ENCODE results near the gene SAT1. TPM values are rescaled to one million over a fixed set of nuclear protein-coding genes. Genes with fewer than 3 reads are reported as not detected.

The SAT1 gene
- total RNA-seq, 1 donor, result 71.7 TPM

DNA sequence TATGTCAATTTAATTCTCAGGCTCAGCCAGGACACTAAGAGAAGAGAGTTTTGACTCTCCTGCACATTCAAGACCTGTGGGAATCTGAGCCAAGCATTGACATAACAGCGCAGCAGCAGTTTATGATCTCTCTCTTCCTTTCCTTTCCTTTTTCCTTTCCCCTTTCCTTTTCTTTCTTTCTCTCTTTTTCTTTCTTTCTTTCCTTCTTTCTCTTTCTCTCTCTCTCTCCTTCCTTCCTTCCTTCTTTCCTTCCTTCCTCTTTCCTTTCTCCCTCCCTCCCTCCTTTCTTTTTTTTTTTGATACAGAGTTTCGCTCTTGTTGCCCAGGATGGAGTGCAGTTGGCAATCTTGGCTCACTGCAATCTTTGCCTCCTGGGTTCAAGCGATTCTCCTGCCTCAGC is 21.6 kb downstream of the SAT1 start:
- no peak overlapping the region for H3K4me3 ChIP-seq (ENCODE audit: low read depth, low read length)
- TF ChIP-seq, protein P1, sequence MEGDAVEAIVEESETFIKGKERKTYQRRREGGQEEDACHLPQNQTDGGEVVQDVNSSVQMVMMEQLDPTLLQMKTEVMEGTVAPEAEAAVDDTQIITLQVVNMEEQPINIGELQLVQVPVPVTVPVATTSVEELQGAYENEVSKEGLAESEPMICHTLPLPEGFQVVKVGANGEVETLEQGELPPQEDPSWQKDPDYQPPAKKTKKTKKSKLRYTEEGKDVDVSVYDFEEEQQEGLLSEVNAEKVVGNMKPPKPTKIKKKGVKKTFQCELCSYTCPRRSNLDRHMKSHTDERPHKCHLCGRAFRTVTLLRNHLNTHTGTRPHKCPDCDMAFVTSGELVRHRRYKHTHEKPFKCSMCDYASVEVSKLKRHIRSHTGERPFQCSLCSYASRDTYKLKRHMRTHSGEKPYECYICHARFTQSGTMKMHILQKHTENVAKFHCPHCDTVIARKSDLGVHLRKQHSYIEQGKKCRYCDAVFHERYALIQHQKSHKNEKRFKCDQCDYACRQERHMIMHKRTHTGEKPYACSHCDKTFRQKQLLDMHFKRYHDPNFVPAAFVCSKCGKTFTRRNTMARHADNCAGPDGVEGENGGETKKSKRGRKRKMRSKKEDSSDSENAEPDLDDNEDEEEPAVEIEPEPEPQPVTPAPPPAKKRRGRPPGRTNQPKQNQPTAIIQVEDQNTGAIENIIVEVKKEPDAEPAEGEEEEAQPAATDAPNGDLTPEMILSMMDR (IDR thresholded peaks at IDR 0.05; ENCODE audit: insufficient read depth, low read depth, low read length), result no peak
- DNase-seq (ENCODE audit: low read depth), result no peak

DNA sequence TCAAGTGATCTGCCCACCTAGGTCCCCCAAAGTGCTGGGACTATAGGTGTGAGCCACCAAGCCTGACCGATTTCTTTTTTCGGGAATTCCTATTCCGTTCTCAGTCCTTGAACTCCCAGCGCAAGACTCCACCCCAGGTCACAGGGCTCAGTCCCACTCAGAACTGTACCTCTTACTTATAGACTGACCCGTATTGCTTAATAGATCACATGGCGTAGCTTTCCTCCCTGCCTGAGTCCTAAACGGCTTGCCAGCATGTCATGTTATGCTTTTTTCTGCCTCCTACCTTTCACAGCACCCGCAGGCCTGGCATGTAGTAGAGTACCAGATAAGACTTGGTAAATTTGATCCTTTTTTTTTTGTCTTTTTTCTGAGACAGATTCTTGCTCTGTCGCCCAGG is 22.4 kb downstream of the SAT1 start:
- no peak for DNase-seq (ENCODE audit: low read depth)
- TF ChIP-seq, protein P1 (IDR thresholded peaks at IDR 0.05; ENCODE audit: insufficient read depth, low read depth, low read length), result no peak
- no peak overlapping the region for H3K4me3 ChIP-seq (ENCODE audit: low read depth, low read length)

DNA sequence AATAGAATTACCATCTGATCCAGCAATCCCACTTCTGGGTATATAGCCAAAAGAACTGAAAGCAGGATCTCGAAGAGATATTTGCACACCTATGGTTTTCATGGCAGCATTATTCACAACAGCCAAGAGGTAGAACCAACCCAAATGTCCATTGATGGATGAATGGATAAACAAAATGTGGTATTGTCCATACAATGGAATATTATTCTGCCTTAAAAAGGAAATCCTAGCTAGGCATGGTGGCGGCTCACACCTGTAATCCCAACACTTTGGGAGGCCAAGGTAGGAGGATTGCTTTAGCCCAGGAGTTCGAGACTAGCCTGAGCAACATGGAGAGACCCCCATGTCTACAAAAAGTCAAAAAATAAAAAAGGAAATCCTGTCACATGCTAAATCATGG is 27.3 kb downstream of the SAT1 start:
- no peak for DNase-seq (ENCODE audit: low read depth)
- TF ChIP-seq, protein P1 (IDR thresholded peaks at IDR 0.05; ENCODE audit: insufficient read depth, low read depth, low read length), result no peak
- H3K4me3 ChIP-seq (ENCODE audit: low read depth, low read length), result no peak overlapping the region

DNA sequence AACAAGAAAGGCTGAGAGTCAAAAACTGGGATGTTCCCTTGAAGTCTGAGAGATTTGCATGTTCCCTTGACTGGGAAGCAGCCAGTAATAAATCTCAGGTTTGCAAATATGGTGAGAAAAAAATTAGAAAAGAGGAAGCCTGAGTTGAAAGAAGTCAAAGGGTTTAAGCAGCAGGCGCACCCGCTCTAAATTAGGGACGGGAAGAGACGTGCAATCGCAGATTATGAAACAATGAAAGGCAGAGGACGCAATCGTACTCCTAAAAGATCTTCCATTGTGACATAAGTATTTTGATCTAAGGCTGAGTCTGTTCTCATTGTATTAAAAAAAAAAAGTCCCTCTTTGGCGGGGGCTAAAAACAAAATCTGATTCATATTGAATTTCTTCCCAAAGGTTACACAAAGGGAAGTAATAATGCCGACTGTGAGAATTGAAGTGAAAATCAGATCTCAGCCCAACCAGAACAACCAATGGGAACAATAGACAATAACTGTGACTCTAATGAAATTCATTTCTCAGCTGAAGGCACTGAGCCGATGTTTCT is 28.2 kb downstream of the SAT1 start:
- TF ChIP-seq, protein P1 (IDR thresholded peaks at IDR 0.05; ENCODE audit: insufficient read depth, low read depth, low read length), result no peak
- no peak for DNase-seq (ENCODE audit: low read depth)
- no peak overlapping the region for H3K4me3 ChIP-seq (ENCODE audit: low read depth, low read length)

DNA sequence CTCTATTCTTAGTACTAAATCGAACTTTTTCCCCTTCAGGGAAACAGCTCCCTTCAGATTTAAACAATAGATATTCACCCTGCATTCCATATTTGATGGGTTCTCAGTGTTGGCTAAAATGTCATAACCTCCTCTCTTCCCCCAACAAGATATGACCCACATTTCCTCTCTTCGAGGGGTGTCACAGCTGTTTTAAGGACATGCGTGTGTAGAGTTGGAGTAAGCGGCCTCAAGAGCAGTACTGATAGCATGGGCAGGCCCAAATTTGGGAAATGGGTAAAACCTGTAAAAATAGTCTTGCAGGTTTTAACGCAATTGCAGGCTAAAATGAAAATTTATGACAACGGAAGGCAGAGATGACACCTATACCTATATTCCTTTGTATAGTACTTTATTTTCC is 28.7 kb downstream of the SAT1 start:
- TF ChIP-seq, protein P1 (IDR thresholded peaks at IDR 0.05; ENCODE audit: insufficient read depth, low read depth, low read length), result no peak
- no peak for DNase-seq (ENCODE audit: low read depth)
- no peak overlapping the region for H3K4me3 ChIP-seq (ENCODE audit: low read depth, low read length)

DNA sequence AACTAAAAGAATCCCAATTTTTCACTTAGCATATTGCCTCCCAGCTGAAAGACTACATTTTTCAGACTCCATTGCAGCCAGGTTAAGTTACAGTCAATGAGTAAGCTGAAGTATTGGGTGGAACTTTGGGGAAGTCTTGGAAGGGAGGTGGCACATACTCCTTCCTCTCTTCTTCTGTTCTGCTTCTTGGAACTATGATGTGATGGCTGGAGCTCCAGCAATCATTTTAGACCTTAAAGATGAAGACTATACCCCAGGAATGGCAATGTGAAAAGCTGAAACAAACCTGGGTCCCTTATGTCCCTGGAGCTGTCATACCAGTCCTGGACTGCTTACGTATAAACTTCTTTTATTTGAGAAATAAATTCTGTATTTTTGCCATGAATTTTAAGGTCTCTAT is 30.8 kb downstream of the SAT1 start:
- H3K4me3 ChIP-seq (ENCODE audit: low read depth, low read length), result no peak overlapping the region
- DNase-seq (ENCODE audit: low read depth), result no peak
- TF ChIP-seq, protein P1 (IDR thresholded peaks at IDR 0.05; ENCODE audit: insufficient read depth, low read depth, low read length), result no peak

DNA sequence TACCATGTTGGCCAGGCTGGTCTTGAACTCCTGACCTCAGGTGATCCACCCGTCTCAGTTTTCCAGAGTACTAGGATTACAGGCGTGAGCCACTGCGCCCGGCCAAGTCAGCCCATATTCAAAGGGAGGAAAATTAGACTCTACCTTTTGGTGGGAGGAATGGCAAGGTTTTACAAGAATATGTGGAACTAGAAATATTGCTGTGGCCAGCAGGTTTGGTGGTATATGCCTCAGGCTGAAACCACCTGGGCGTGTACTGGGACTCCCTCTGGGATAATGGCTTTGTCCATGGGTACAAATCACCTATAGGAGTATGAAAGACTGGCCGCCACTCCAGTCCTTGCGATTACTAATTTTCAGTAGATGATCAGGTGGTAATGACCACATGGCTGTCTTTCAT is 32.4 kb downstream of the SAT1 start:
- TF ChIP-seq, protein P1 (IDR thresholded peaks at IDR 0.05; ENCODE audit: insufficient read depth, low read depth, low read length), result no peak
- H3K4me3 ChIP-seq (ENCODE audit: low read depth, low read length), result no peak overlapping the region
- no peak for DNase-seq (ENCODE audit: low read depth)

Measured in fibroblast of villous mesenchyme (primary cell).